Parathyroid adenoma (tissue), 2 donors: ENCODE data around the gene GNAZ.

ENCODE experiments used
- H2AFZ ChIP-seq: fragments of 300-600 bp; sonication (generic); one replicate; pipeline ENCODE4 v1.7.0; 2017; ENCODE audit warnings: antibody characterized with exemption, mild to moderate bottlenecking
- H3K27ac ChIP-seq: fragments of 300-600 bp; sonication (generic); one replicate; pipeline ENCODE4 v1.7.0; 2017
- H3K27me3 ChIP-seq: fragments of 300-600 bp; sonication (generic); one replicate; pipeline ENCODE4 v1.7.0; 2017; ENCODE audit warnings: low read length; ENCODE audit not compliant: control insufficient read depth, insufficient read depth
- H3K36me3 ChIP-seq: fragments of 300-600 bp; sonication (generic); one replicate; pipeline ENCODE4 v1.7.0; 2017; ENCODE audit warnings: low read length; ENCODE audit not compliant: control insufficient read depth, insufficient read depth
- H3K4me1 ChIP-seq: fragments of 300-600 bp; sonication (generic); one replicate; pipeline ENCODE4 v1.7.0; 2017; ENCODE audit warnings: control low read depth
- H3K4me2 ChIP-seq: fragments of 300-600 bp; sonication (generic); one replicate; pipeline ENCODE4 v1.7.0; 2017; ENCODE audit warnings: low read length
- H3K4me3 ChIP-seq: fragments of 300-600 bp; sonication (generic); one replicate; pipeline ENCODE4 v1.7.0; 2017; ENCODE audit warnings: low read depth, low read length
- H3K79me2 ChIP-seq: fragments of 300-600 bp; sonication (generic); one replicate; pipeline ENCODE4 v1.7.0; 2017; ENCODE audit warnings: control low read depth
- H3K9ac ChIP-seq: fragments of 300-600 bp; sonication (generic); one replicate; pipeline ENCODE4 v1.7.0; 2017; ENCODE audit warnings: mild to moderate bottlenecking
- H3K9me3 ChIP-seq: fragments of 300-600 bp; sonication (generic); one replicate; pipeline ENCODE4 v1.7.0; 2017; ENCODE audit warnings: low read length; ENCODE audit not compliant: control insufficient read depth
- CTCF ChIP-seq: fragments of 300-600 bp; sonication (generic); IDR thresholded peaks from one replicate; pipeline ENCODE4 v1.7.0; 2017; ENCODE audit warnings: antibody characterized with exemption, mild to moderate bottlenecking
- donor health status: primary hyperparathyroidism.

GNAZ gene

GRCh38 chr22:23121000-23121421 lies 50.7 kb downstream of the GNAZ start:
- no peaks in the 10 kb centered on the region for H3K9me3 ChIP-seq
- no peak overlapping the region for H3K9ac ChIP-seq
- no peak overlapping the region for H3K4me3 ChIP-seq
- H3K27ac ChIP-seq: no peak overlapping the region
- no peak overlapping the region for H3K4me2 ChIP-seq
- H2AFZ ChIP-seq: no peak overlapping the region
- H3K36me3 ChIP-seq: no peaks in the 10 kb centered on the region
- H3K79me2 ChIP-seq: no peaks in the 10 kb centered on the region
- no peak for TF ChIP-seq CTCF
- no peaks in the 10 kb centered on the region for H3K27me3 ChIP-seq
- H3K4me1 ChIP-seq: no peaks in the 10 kb centered on the region

- no peaks in the 10 kb centered on the region for H3K4me1 ChIP-seq
- no peak overlapping the region for H3K9ac ChIP-seq
- no peaks in the 10 kb centered on the region for H3K79me2 ChIP-seq
- no peak overlapping the region for H3K4me3 ChIP-seq
- no peak overlapping the region for H2AFZ ChIP-seq
- no peaks in the 10 kb centered on the region for H3K36me3 ChIP-seq
- no peaks in the 10 kb centered on the region for H3K27me3 ChIP-seq
- no peak overlapping the region for H3K4me2 ChIP-seq
- no peak overlapping the region for H3K27ac ChIP-seq
- no peaks in the 10 kb centered on the region for H3K9me3 ChIP-seq
- TF ChIP-seq CTCF: no peak
These were observed 51.1 kb downstream of the GNAZ start for GRCh38 chr22:23121424-23121823.

- Histone ChIP-seq H3K27me3 (no peaks in the 10 kb centered on the region), H3K79me2 (no peaks in the 10 kb centered on the region), H3K27ac (no peak overlapping the region), H3K4me2 (no peak overlapping the region), H3K4me1 (no peaks in the 10 kb centered on the region), H3K9me3 (no peaks in the 10 kb centered on the region), H3K4me3 (no peak overlapping the region), H2AFZ (no peak overlapping the region), H3K36me3 (no peaks in the 10 kb centered on the region), H3K9ac (no peak overlapping the region)
- TF ChIP-seq CTCF: no peak
These were observed 52.1 kb downstream of the GNAZ start for GRCh38 chr22:23122216-23122957.

- Histone ChIP-seq H3K36me3 (no peaks in the 10 kb centered on the region), H3K27ac (no peak overlapping the region), H3K27me3 (no peaks in the 10 kb centered on the region), H3K4me2 (no peak overlapping the region), H3K4me3 (no peak overlapping the region), H3K9me3 (no peaks in the 10 kb centered on the region), H3K79me2 (no peaks in the 10 kb centered on the region), H3K4me1 (no peaks in the 10 kb centered on the region), H3K9ac (no peak overlapping the region), H2AFZ (no peak overlapping the region)
- TF ChIP-seq CTCF: no peak
These were observed 52.9 kb downstream of the GNAZ start for GRCh38 chr22:23122992-23123803.
